GM18858 (cell line): ENCODE results near the gene PIP5KL1.

Experiments
- ATAC-seq: cut with Tn5 transposase; IDR thresholded peaks from one replicate; pipeline ENCODE4 v1.9.1; 2021; ENCODE audit not compliant: unreplicated experiment

PIP5KL1 gene

DNA sequence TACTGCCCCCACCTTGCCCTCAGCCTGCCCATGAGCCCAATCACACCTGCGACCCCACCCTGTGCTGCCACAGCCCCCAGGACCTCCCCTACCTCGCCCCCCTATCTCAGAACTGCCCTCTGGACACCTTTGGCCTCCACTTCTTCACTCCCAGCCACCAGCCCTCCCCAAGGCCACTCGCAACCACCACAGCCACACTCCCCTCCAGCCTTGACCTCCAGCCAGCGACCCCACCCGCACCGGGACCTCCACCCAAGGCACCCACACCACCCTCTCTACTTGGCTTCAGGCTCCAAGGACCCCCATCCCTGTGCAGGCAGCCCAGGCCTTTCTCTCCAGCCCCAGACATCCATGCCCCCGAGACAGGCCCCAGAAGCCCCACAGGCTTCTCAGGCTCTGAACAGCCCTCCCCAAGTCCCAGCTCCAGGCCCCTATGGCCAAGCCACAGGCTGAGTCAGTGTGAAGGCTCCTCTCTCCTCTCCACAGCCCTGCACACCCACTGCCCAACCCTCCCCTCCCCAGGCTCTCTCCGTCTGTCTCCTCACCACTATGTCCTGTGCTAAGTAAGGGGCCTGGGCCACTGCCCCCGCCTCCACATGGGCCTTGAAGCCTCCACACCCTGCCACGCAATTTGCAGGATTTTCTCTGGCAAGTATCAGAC lies 55.1 kb downstream of the PIP5KL1 start:
- ATAC-seq: no peak

DNA sequence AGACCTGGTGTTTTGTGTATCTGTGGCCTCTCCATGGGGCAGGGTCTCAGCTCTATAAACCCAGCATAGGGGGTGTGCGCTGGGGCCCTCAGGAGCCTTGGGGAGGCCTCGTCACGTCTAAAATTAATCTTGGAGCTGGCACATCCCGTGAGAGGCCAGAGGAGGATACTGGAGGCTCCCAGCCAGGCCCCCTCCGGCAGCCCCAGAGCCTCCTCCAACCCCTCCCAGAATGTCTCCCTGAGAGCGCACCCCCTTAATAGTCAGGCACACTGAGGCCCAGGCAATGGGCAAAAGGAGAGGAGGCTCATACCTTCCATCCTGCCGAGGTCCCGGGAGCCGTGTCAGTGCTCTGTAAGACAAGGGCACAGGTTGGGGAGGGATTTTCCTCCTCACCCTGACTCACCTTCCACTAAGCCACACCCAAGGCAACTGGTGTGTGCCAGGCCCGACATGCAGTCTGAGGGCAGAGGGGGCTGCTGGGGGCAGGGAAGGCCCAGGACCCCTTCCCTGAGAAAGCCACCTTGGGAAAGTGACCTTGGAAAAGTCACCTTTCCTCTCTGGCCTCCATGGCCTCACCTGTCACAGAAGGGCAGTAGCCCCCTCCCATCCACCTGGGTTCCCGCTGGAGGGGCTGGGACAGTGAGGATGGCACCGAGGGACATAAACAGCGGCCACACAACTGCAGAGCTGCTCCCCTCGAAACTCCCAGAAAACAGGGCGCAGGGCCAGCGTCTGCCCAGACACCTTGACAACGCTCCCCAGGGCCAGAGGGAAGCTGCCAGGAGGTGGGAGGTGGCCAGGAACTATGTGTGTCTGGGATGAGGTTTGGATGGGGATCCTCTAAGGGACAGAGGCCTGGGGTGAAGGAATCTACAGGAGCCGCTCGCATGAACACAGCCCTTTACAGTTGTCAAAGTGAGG lies 56.0 kb downstream of the PIP5KL1 start:
- no peak for ATAC-seq

- ATAC-seq: no peak
Measured at GRCh38 chr9:127873886-127874285, 56.7 kb downstream of the PIP5KL1 start.

GRCh38 chr9:127873223-127873691 lies 57.3 kb downstream of the PIP5KL1 start:
- no peak for ATAC-seq

- no peak for ATAC-seq
Measured at GRCh38 chr9:127872369-127873222, 58.0 kb downstream of the PIP5KL1 start.

DNA sequence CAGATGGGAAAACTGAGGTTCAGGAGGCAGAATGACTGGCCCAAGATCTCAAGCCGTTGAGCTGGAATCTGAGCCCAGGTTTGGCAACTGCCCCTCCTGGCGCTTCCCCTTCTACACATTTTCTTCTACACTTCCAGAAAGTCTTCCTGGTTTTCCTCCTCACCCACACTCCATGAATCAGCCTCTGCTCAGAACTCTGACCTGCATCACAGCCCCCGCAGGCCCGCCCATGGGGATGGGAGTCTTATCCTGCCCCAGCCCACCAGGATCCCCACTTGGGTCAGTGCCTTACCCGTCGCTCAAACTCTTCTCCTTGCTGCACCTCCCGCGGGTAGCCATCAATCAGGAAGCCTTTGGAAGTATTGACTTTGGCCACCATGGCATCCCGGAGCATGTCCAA lies 59.0 kb downstream of the PIP5KL1 start:
- ATAC-seq: no peak

DNA sequence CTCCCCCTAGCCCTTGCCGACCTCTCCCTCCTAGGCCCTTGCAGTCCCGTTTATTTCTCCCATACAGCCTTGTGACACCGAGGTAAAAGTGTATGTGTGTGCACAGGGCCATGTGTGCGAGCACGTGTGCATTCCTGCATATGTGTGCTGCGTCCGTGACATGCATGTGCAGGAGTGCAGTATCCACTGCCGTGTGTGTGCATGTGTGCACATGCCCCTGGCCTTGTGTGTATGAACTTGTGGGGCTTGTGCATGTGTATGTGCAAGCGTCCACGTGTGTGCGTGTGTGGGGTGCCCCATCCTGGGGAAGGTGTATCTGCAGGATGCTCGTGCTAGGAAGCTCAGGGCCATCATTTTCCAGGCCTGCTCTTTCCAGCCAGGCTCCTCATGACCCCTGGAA lies 59.7 kb downstream of the PIP5KL1 start:
- ATAC-seq: no peak
